GM19025 (cell line): ENCODE measurements around the gene DEXI.
"Not testable (repeated sequence)": the region's sequence is repeated elsewhere in the genome, so short reads cannot be mapped to it uniquely, and the experiment has no call there.

ENCODE experiments used
- ATAC-seq: cut with Tn5 transposase; IDR thresholded peaks from one replicate; pipeline ENCODE4 v1.9.1; 2021; ENCODE audit warnings: mild to moderate bottlenecking, low read depth, moderate library complexity; ENCODE audit not compliant: unreplicated experiment

Gene DEXI

GRCh38 chr16:10944249-10945064 lies 2.2 kb upstream of the DEXI start, which contains the start of gene CLEC16A:
Gene CLEC16A (plus strand): TSS chr16:10944564. CDS start chr16:10944718, 154 bp downstream.
- ATAC-seq, result peak; percentile 63

GRCh38 chr16:10943064-10943353 lies 741 bp upstream of the DEXI start:
- no peak for ATAC-seq

GRCh38 chr16:10941935-10942351 lies 325 bp downstream of the DEXI start:
- not testable (repeated sequence) for ATAC-seq

- no peak for ATAC-seq
Observed at GRCh38 chr16:10941127-10941933, 938 bp downstream of the DEXI start.

GRCh38 chr16:10940501-10941079 lies 1.7 kb downstream of the DEXI start:
- no peak for ATAC-seq

GRCh38 chr16:10939649-10940234 lies 2.5 kb downstream of the DEXI start:
- no peak for ATAC-seq

GRCh38 chr16:10938796-10939648 lies 3.2 kb downstream of the DEXI start:
- no peak for ATAC-seq

GRCh38 chr16:10938321-10938720 lies 3.9 kb downstream of the DEXI start:
- ATAC-seq, result no peak

- no peak for ATAC-seq
Observed at GRCh38 chr16:10937068-10937859, 5.0 kb downstream of the DEXI start.

GRCh38 chr16:10936272-10936984 lies 5.8 kb downstream of the DEXI start:
- ATAC-seq, result no peak

- ATAC-seq, result no peak
Observed at GRCh38 chr16:10935226-10935915, 6.9 kb downstream of the DEXI start.

GRCh38 chr16:10934325-10935107 lies 7.8 kb downstream of the DEXI start:
- ATAC-seq, result no peak

- no peak for ATAC-seq
Observed at GRCh38 chr16:10933865-10934264, 8.4 kb downstream of the DEXI start.

- ATAC-seq, result no peak
Observed at GRCh38 chr16:10932959-10933710, 9.1 kb downstream of the DEXI start.

- ATAC-seq, result no peak
Observed at GRCh38 chr16:10931977-10932632, 10.2 kb downstream of the DEXI start.

GRCh38 chr16:10931134-10931533 lies 11.1 kb downstream of the DEXI start:
- no peak for ATAC-seq
